Esophagus muscularis mucosa (tissue), 4 donors: ENCODE measurements around the gene NIT2. TPM values are rescaled to one million over a fixed set of nuclear protein-coding genes. Genes with fewer than 3 reads are reported as not detected.
A peak's percentile ranks its signal among the peaks of the same experiment; 100 is the strongest.

Experiments
- DNase-seq: peaks from one replicate; pipeline ENCODE4 v3.0.0-alpha.2; 2017; ENCODE audit errors: extremely low spot score
- H3K27ac ChIP-seq, 4 donors: fragments of 200-600 bp; sonication (generic); replicated peaks in 1 of 4; 1 replicate in 3 of 4; 2 replicates in 1 of 4; pipeline ENCODE4 v1.5.1; 2016 to 2019; ENCODE audit warnings: mild to moderate bottlenecking in 1 of 4
- H3K27me3 ChIP-seq, 4 donors: fragments of 200-600 bp; sonication (generic); one replicate each; pipeline versions ENCODE4 v1.5.1 to v1.6.0; 2016 to 2019
- H3K36me3 ChIP-seq, 4 donors: fragments of 200-600 bp; sonication (generic); one replicate each; pipeline ENCODE4 v1.5.1; 2016 to 2019
- H3K4me1 ChIP-seq, 4 donors: fragments of 200-600 bp; sonication (generic); one replicate each; pipeline ENCODE4 v1.5.1; 2016 to 2019
- H3K4me3 ChIP-seq, 4 donors: fragments of 200-600 bp; sonication (generic); 1 replicate in 2 of 4; 2 replicates in 2 of 4; pipeline ENCODE4 v1.5.1; 2016 to 2019; ENCODE audit warnings: mild to moderate bottlenecking in 4 of 4, moderate library complexity in 1 of 4
- H3K9me3 ChIP-seq, 4 donors: fragments of 200-600 bp; sonication (generic); 1 replicate in 3 of 4; 2 replicates in 1 of 4; pipeline ENCODE4 v1.5.1; 2016 to 2019
- CTCF ChIP-seq, 3 experiments: fragments of 200-600 bp in 2 of 3; fragments of 450-650 bp in 1 of 3; sonication (generic) in 2 of 3; IDR thresholded peaks; one replicate each; pipeline ENCODE4 v1.5.1; 2017 to 2019; ENCODE audit warnings: antibody characterized with exemption in 3 of 3, mild to moderate bottlenecking in 2 of 3, moderate library complexity in 1 of 3
- EP300 ChIP-seq: sonication (generic); formaldehyde crosslinking; IDR thresholded peaks from one replicate; pipeline ENCODE4 v1.6.1; 2017; ENCODE audit warnings: antibody characterized with exemption
- POLR2A ChIP-seq: fragments of 450-650 bp; IDR thresholded peaks from one replicate; pipeline ENCODE4 v1.6.1; 2017; ENCODE audit warnings: antibody characterized with exemption, moderate library complexity, mild to moderate bottlenecking, low read depth
- POLR2AphosphoS5 ChIP-seq, 2 donors: sonication (generic); formaldehyde crosslinking; IDR thresholded peaks; one replicate each; pipeline ENCODE4 v1.6.1; 2017; ENCODE audit warnings: antibody characterized with exemption in 2 of 2
- WGBS: methylation state at CpG from one replicate; pipeline ENCODE4 v1.1.5; 2018; 5-methylcytosine and 5-hydroxymethylcytosine counted together
- intact Hi-C: fragments of 100-400 bp; cut with DNase I; formaldehyde crosslinking; loops from one replicate; pipeline ENCODE4 v1.15.1; 2023
- total RNA-seq, 4 donors: library from RNA; depleted of rRNA; stranded (reverse); fragments of >200 nt; gene quantifications; one replicate each; pipeline versions ENCODE4 v1.1.0 to v1.2.1, GENCODE V29; 2016

Gene NIT2
- total RNA-seq, 4 donors from 2014 or later = 15.6 to 34.1 (median 18.5) TPM

DNA sequence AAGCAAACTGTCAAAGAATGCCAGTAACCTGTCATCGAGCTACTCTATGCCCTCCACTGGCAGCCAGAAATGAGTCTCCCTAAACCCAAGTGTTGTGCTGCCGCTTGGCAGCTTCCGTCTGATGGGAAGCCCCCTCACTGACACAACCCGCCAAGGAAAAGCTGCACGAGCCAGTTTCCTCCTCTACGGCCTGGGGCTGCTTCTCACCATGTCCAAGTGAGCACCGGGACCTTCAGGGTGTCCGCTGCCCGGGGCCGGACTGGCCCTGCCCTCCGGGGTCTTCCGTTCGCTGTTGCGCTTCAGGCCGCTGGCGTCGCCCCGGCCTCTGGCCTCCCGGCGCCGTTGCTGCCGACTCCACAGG, 65.8 kb downstream of the NIT2 start:
- Histone ChIP-seq H3K9me3 (no peaks in the 10 kb centered on the region), H3K4me3 (peak overlapping the region; percentile 73 to 99 (median 92)), H3K27ac (peak overlapping the region; percentile 88 to 97 (median 92)), H3K27me3 (no peaks in the 10 kb centered on the region), H3K36me3 (no peaks in the 10 kb centered on the region), H3K4me1 (peaks cover 44 to 68% (median 58%) of the 10 kb centered on the region in 4 donors)
- intact Hi-C loops = loop anchor here (5.0 kb wide), 1 partner anchor 583 kb away; the partner anchor contains the start of gene CMSS1
- WGBS = 0% methylated on average over 7 of the region's 22 CpGs
- no peak for DNase-seq
- TF ChIP-seq POLR2A (no peak), POLR2AphosphoS5 (IDR thresholded peaks at IDR 0.05) (no peak), CTCF (IDR thresholded peaks at IDR 0.05) (no peak), EP300 (no peak)

- no peaks in the 10 kb centered on the region for H3K27me3 ChIP-seq
- intact Hi-C loops = loop anchor here (5.0 kb wide), 1 partner anchor 584 kb away; the partner anchor contains the start of gene CMSS1
- H3K36me3 ChIP-seq = no peaks in the 10 kb centered on the region
- H3K27ac ChIP-seq = peak within 1 kb of the TSS; percentile 88 to 97 (median 92)
- H3K4me3 ChIP-seq = peak within 1 kb of the TSS; percentile 73 to 99 (median 92)
- WGBS = under 1% methylated on average over 29 of the region's 64 CpGs
- peak; percentile 99 for DNase-seq
- no peaks in the 10 kb centered on the region for H3K9me3 ChIP-seq
- H3K4me1 ChIP-seq = peaks cover 39 to 62% (median 56%) of the 10 kb centered on the region in 4 donors
- TF ChIP-seq EP300 (no peak), POLR2A (no peak), POLR2AphosphoS5 (IDR thresholded peaks at IDR 0.05) (peak; percentile 85 to 86), CTCF (IDR thresholded peaks at IDR 0.05) (no peak)
These were observed 66.5 kb downstream of the NIT2 start, which contains the start of the genes LNP1 and TOMM70 for GRCh38 chr3:100400780-100401673. LNP1 (plus strand) TSS chr3:100401539; CDS start chr3:100429730, 28,191 bp downstream. TOMM70 (minus strand) TSS chr3:100401089; CDS start chr3:100400949, 140 bp downstream.

GRCh38 chr3:100401674-100402041, 67.1 kb downstream of the NIT2 start:
- Histone ChIP-seq H3K36me3 (no peaks in the 10 kb centered on the region), H3K9me3 (no peaks in the 10 kb centered on the region), H3K4me1 (peaks cover 38 to 56% (median 53%) of the 10 kb centered on the region in 4 donors), H3K27ac (peak overlapping the region; percentile 88 to 97 (median 92)), H3K27me3 (no peaks in the 10 kb centered on the region), H3K4me3 (peak overlapping the region; percentile 73 to 99 (median 92))
- WGBS = under 1% methylated on average over 22 of the region's 23 CpGs
- DNase-seq = peak; percentile 91
- no peak for TF ChIP-seq POLR2AphosphoS5 (IDR thresholded peaks at IDR 0.05)
- no peak for TF ChIP-seq CTCF (IDR thresholded peaks at IDR 0.05)
- TF ChIP-seq POLR2A = no peak
- TF ChIP-seq EP300 = no peak
- intact Hi-C loops = loop anchor here (5.0 kb wide), 1 partner anchor 584 kb away; the partner anchor contains the start of gene CMSS1

DNA sequence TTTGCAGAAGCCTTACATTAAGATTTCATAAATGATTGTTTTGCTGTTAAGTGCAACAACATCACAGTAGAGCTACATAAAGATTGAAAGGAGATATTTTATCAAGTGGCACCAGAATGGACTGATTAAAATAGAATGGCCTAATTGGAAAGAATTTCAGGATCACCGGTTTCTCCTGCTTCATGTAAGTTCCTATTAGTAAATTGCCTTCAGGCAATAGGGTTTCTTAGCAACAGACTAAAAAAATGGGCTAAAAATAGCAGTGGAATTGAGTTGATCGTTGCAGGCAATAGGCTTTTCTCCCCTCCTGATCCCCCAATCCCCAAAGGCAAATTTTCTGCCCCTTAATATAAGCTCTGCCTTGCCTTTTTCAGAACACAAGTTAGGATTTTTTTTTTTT, 67.7 kb downstream of the NIT2 start:
- Histone ChIP-seq H3K27me3 (no peaks in the 10 kb centered on the region), H3K4me3 (peak overlapping the region; percentile 73 to 99 (median 92)), H3K27ac (peak overlapping the region; percentile 88 to 97 (median 92)), H3K9me3 (peaks cover 0 to 1% (median 0%) of the 10 kb centered on the region in 4 donors), H3K36me3 (no peaks in the 10 kb centered on the region), H3K4me1 (peaks cover 32 to 52% (median 48%) of the 10 kb centered on the region in 4 donors)
- TF ChIP-seq EP300 (no peak), CTCF (IDR thresholded peaks at IDR 0.05) (no peak), POLR2A (no peak), POLR2AphosphoS5 (IDR thresholded peaks at IDR 0.05) (no peak)
- intact Hi-C loops = loop anchor here (5.0 kb wide), 1 partner anchor 585 kb away; the partner anchor contains the start of gene CMSS1
- 2% methylated on average over 2 of the region's 2 CpGs for WGBS
- DNase-seq = no peak
